SK-N-SH (cell line): ENCODE data around the gene ACER2.

Experiments
- FOXJ3 ChIP-seq: sonication (generic); formaldehyde crosslinking; IDR thresholded peaks from 2 replicates; pipeline ENCODE4 v1.5.1; 2020; ENCODE audit warnings: mild to moderate bottlenecking, missing genetic modification reagents
- MEF2A ChIP-seq: IDR thresholded peaks from 2 replicates; pipeline ENCODE4 v1.4.0; 2012; ENCODE audit warnings: low read depth, borderline replicate concordance
- POLR2AphosphoS5 ChIP-seq: IDR thresholded peaks from 2 replicates; pipeline ENCODE4 v1.6.1; 2012; ENCODE audit warnings: low read depth, low read length
- RFX5 ChIP-seq: IDR thresholded peaks from 2 replicates; pipeline ENCODE4 v1.6.1; 2012; ENCODE audit warnings: mild to moderate bottlenecking, improper control_type of control experiment, low read length
- RXRA ChIP-seq: IDR thresholded peaks from 2 replicates; pipeline ENCODE4 v1.4.0; 2012; ENCODE audit warnings: low read depth, mild to moderate bottlenecking, borderline replicate concordance
- SMC3 ChIP-seq: IDR thresholded peaks from 2 replicates; pipeline ENCODE4 v1.6.1; 2012; ENCODE audit warnings: low read depth, low read length, improper control_type of control experiment
- TF ChIP-seq, protein P1 (sequence below): fragments of 200-600 bp; sonication (generic); IDR thresholded peaks from 2 replicates; pipeline ENCODE4 v1.6.1; 2017; ENCODE audit warnings: antibody characterized with exemption, mild to moderate bottlenecking, moderate library complexity
- TF ChIP-seq, protein P2 (sequence below): IDR thresholded peaks from 2 replicates; pipeline ENCODE4 v1.6.1; 2012; ENCODE audit warnings: mild to moderate bottlenecking, low read depth, low read length, moderate library complexity
- TF ChIP-seq, protein P3 (sequence below): fragments of 150-350 bp; IDR thresholded peaks from 2 replicates; pipeline ENCODE4 v1.6.1; 2017; ENCODE audit warnings: antibody characterized with exemption, low read length, low read depth, borderline replicate concordance
- TF ChIP-seq, protein P4 (sequence below): fragments of 150-350 bp; IDR thresholded peaks from 2 replicates; pipeline ENCODE4 v1.6.1; 2016; ENCODE audit warnings: mild to moderate bottlenecking, low read depth, low read length

DNA sequence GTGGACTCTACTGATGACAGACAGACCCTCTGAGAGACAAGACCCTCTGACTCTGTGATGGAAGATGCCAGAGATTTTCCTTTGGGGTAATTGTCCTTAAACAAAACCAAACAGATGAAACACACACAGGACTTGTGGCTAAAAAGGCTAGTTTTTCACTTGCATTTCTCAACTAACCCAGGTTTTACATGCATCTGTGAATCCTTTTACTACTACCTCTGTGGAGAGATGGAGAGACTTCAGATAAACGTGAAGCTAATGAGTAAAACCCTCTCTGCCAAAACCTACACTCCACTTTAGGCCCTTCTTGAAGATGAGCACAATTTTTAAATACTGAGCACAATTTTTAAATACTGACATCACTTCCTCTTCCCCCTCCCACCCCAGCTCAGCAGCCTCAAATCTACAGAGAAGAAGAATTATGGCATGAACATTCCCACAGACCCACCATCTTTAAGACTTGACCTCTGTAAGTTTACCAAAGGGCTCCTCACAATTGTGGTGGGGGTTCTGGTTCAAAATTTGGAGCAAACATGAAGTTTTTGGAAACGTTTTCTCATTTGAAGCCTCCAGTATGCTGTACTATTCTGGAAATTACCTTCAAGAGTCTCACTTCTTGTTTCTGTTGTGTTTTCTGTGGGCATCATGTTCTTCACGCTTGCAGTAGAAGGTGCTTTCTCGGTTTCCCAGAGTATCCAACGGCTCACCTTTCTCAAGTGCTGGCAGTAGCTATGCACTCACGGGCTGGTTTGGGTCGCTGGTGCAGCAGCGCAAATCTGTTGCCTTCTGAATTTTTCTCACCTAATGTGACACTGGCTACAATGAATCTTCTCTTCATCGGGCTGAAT, 42.7 kb downstream of the ACER2 start:
- TF ChIP-seq, protein P1, sequence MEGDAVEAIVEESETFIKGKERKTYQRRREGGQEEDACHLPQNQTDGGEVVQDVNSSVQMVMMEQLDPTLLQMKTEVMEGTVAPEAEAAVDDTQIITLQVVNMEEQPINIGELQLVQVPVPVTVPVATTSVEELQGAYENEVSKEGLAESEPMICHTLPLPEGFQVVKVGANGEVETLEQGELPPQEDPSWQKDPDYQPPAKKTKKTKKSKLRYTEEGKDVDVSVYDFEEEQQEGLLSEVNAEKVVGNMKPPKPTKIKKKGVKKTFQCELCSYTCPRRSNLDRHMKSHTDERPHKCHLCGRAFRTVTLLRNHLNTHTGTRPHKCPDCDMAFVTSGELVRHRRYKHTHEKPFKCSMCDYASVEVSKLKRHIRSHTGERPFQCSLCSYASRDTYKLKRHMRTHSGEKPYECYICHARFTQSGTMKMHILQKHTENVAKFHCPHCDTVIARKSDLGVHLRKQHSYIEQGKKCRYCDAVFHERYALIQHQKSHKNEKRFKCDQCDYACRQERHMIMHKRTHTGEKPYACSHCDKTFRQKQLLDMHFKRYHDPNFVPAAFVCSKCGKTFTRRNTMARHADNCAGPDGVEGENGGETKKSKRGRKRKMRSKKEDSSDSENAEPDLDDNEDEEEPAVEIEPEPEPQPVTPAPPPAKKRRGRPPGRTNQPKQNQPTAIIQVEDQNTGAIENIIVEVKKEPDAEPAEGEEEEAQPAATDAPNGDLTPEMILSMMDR: no peak
- TF ChIP-seq, protein P2, sequence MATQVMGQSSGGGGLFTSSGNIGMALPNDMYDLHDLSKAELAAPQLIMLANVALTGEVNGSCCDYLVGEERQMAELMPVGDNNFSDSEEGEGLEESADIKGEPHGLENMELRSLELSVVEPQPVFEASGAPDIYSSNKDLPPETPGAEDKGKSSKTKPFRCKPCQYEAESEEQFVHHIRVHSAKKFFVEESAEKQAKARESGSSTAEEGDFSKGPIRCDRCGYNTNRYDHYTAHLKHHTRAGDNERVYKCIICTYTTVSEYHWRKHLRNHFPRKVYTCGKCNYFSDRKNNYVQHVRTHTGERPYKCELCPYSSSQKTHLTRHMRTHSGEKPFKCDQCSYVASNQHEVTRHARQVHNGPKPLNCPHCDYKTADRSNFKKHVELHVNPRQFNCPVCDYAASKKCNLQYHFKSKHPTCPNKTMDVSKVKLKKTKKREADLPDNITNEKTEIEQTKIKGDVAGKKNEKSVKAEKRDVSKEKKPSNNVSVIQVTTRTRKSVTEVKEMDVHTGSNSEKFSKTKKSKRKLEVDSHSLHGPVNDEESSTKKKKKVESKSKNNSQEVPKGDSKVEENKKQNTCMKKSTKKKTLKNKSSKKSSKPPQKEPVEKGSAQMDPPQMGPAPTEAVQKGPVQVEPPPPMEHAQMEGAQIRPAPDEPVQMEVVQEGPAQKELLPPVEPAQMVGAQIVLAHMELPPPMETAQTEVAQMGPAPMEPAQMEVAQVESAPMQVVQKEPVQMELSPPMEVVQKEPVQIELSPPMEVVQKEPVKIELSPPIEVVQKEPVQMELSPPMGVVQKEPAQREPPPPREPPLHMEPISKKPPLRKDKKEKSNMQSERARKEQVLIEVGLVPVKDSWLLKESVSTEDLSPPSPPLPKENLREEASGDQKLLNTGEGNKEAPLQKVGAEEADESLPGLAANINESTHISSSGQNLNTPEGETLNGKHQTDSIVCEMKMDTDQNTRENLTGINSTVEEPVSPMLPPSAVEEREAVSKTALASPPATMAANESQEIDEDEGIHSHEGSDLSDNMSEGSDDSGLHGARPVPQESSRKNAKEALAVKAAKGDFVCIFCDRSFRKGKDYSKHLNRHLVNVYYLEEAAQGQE: no peak
- TF ChIP-seq RFX5 (no peak), POLR2AphosphoS5 (no peak), SMC3 (no peak), MEF2A (no peak), RXRA (no peak), FOXJ3 (CRISPR knock-in tag) (no peak)
- TF ChIP-seq, protein P3, sequence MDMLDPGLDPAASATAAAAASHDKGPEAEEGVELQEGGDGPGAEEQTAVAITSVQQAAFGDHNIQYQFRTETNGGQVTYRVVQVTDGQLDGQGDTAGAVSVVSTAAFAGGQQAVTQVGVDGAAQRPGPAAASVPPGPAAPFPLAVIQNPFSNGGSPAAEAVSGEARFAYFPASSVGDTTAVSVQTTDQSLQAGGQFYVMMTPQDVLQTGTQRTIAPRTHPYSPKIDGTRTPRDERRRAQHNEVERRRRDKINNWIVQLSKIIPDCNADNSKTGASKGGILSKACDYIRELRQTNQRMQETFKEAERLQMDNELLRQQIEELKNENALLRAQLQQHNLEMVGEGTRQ: no peak
- TF ChIP-seq, protein P4, sequence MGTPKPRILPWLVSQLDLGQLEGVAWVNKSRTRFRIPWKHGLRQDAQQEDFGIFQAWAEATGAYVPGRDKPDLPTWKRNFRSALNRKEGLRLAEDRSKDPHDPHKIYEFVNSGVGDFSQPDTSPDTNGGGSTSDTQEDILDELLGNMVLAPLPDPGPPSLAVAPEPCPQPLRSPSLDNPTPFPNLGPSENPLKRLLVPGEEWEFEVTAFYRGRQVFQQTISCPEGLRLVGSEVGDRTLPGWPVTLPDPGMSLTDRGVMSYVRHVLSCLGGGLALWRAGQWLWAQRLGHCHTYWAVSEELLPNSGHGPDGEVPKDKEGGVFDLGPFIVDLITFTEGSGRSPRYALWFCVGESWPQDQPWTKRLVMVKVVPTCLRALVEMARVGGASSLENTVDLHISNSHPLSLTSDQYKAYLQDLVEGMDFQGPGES: no peak
